Measurements from ENCODE around the gene RNF144B. TPM values are rescaled to one million over a fixed set of nuclear protein-coding genes. Genes with fewer than 3 reads are reported as not detected.

Gene RNF144B
- total and polyA plus RNA-seq, 2 donors (not counting 1 experiment from before 2014, with no cell fraction given) = 0.61 to 0.83 TPM

GRCh38 chr6:18367371-18367770 is 19.8 kb upstream of the RNF144B start:
- Histone ChIP-seq H4K20me1 (ENCODE audit: control insufficient read depth, extremely low read depth, insufficient read depth, low read length) (no peaks in the 10 kb centered on the region), H2AFZ (ENCODE audit: low read length) (no peak overlapping the region), H3K36me3 (ENCODE audit: control insufficient read depth, insufficient read depth, low read length) (no peaks in the 10 kb centered on the region), H3K9me3 (ENCODE audit: control insufficient read depth, insufficient read depth, low read depth, low read length) (no peaks in the 10 kb centered on the region), H3K27ac (ENCODE audit: insufficient read depth, low read length) (no peak overlapping the region), H3K9ac (ENCODE audit: insufficient read depth, low read length) (no peak overlapping the region), H3K4me1 (ENCODE audit: control insufficient read depth, extremely low read depth, insufficient read depth, low read length) (no peaks in the 10 kb centered on the region), H3K4me2 (ENCODE audit: extremely low read depth, insufficient read depth, low read length) (no peak overlapping the region), H3K27me3 (ENCODE audit: control insufficient read depth, insufficient read depth, low read length) (no peaks in the 10 kb centered on the region), H3K4me3 (replicated peaks in 1 of 4; ENCODE audit: control extremely low read depth in 1 of 4, insufficient read depth in 1 of 4, low read depth in 3 of 4, low read length in 4 of 4) (no peak overlapping the region), H3K79me2 (ENCODE audit: control insufficient read depth, insufficient read depth, low read length) (no peaks in the 10 kb centered on the region)
- DNase-seq (ENCODE audit: low read depth in 2 of 2) = no peak
- TF ChIP-seq CTCF (conservative IDR thresholded peaks at IDR 0.05 in 1 of 2, IDR thresholded peaks at IDR 0.05 in 1 of 2; ENCODE audit: low read depth in 1 of 2, low read length in 2 of 2) (no peak), EZH2 (IDR thresholded peaks at IDR 0.05; ENCODE audit: low read length, missing control alignments) (no peak)

GRCh38 chr6:18368277-18369105 is 18.7 kb upstream of the RNF144B start:
- no peaks in the 10 kb centered on the region for H3K27me3 ChIP-seq (ENCODE audit: control insufficient read depth, insufficient read depth, low read length)
- H3K4me3 ChIP-seq (replicated peaks in 1 of 4; ENCODE audit: control extremely low read depth in 1 of 4, insufficient read depth in 1 of 4, low read depth in 3 of 4, low read length in 4 of 4) = no peak overlapping the region
- H3K79me2 ChIP-seq (ENCODE audit: control insufficient read depth, insufficient read depth, low read length) = no peaks in the 10 kb centered on the region
- no peaks in the 10 kb centered on the region for H3K9me3 ChIP-seq (ENCODE audit: control insufficient read depth, insufficient read depth, low read depth, low read length)
- H3K9ac ChIP-seq (ENCODE audit: insufficient read depth, low read length) = no peak overlapping the region
- H4K20me1 ChIP-seq (ENCODE audit: control insufficient read depth, extremely low read depth, insufficient read depth, low read length) = no peaks in the 10 kb centered on the region
- no peak overlapping the region for H2AFZ ChIP-seq (ENCODE audit: low read length)
- DNase-seq (ENCODE audit: low read depth in 2 of 2) = no peak
- H3K27ac ChIP-seq (ENCODE audit: insufficient read depth, low read length) = no peak overlapping the region
- no peak overlapping the region for H3K4me2 ChIP-seq (ENCODE audit: extremely low read depth, insufficient read depth, low read length)
- no peaks in the 10 kb centered on the region for H3K36me3 ChIP-seq (ENCODE audit: control insufficient read depth, insufficient read depth, low read length)
- no peaks in the 10 kb centered on the region for H3K4me1 ChIP-seq (ENCODE audit: control insufficient read depth, extremely low read depth, insufficient read depth, low read length)
- no peak for TF ChIP-seq EZH2 (IDR thresholded peaks at IDR 0.05; ENCODE audit: low read length, missing control alignments)
- no peak for TF ChIP-seq CTCF (conservative IDR thresholded peaks at IDR 0.05 in 1 of 2, IDR thresholded peaks at IDR 0.05 in 1 of 2; ENCODE audit: low read depth in 1 of 2, low read length in 2 of 2)

GRCh38 chr6:18371010-18371409 is 16.1 kb upstream of the RNF144B start:
- H4K20me1 ChIP-seq (ENCODE audit: control insufficient read depth, extremely low read depth, insufficient read depth, low read length) = no peaks in the 10 kb centered on the region

More at GRCh38 chr6:18371010-18371409, 16.1 kb upstream of the RNF144B start:
- H2AFZ ChIP-seq (ENCODE audit: low read length) = no peak overlapping the region
- DNase-seq (ENCODE audit: low read depth in 2 of 2) = no peak
- H3K4me3 ChIP-seq (replicated peaks in 1 of 4; ENCODE audit: control extremely low read depth in 1 of 4, insufficient read depth in 1 of 4, low read depth in 3 of 4, low read length in 4 of 4) = no peak overlapping the region
- TF ChIP-seq EZH2 (IDR thresholded peaks at IDR 0.05; ENCODE audit: low read length, missing control alignments) (no peak), CTCF (conservative IDR thresholded peaks at IDR 0.05 in 1 of 2, IDR thresholded peaks at IDR 0.05 in 1 of 2; ENCODE audit: low read depth in 1 of 2, low read length in 2 of 2) (no peak)
- no peaks in the 10 kb centered on the region for H3K4me1 ChIP-seq (ENCODE audit: control insufficient read depth, extremely low read depth, insufficient read depth, low read length)
- H3K4me2 ChIP-seq (ENCODE audit: extremely low read depth, insufficient read depth, low read length) = no peak overlapping the region
- no peaks in the 10 kb centered on the region for H3K79me2 ChIP-seq (ENCODE audit: control insufficient read depth, insufficient read depth, low read length)
- no peaks in the 10 kb centered on the region for H3K36me3 ChIP-seq (ENCODE audit: control insufficient read depth, insufficient read depth, low read length)
- no peaks in the 10 kb centered on the region for H3K27me3 ChIP-seq (ENCODE audit: control insufficient read depth, insufficient read depth, low read length)
- no peaks in the 10 kb centered on the region for H3K9me3 ChIP-seq (ENCODE audit: control insufficient read depth, insufficient read depth, low read depth, low read length)
- H3K9ac ChIP-seq (ENCODE audit: insufficient read depth, low read length) = no peak overlapping the region
- no peak overlapping the region for H3K27ac ChIP-seq (ENCODE audit: insufficient read depth, low read length)

Measured in fibroblast of lung (primary cell).